ENCODE measurements around the gene ADAM33. TPM values are rescaled to one million over a fixed set of nuclear protein-coding genes. Genes with fewer than 3 reads are reported as not detected.

Gene ADAM33
- polyA plus RNA-seq, 5 donors = 8.3 to 16.1 (median 10.2) TPM

DNA sequence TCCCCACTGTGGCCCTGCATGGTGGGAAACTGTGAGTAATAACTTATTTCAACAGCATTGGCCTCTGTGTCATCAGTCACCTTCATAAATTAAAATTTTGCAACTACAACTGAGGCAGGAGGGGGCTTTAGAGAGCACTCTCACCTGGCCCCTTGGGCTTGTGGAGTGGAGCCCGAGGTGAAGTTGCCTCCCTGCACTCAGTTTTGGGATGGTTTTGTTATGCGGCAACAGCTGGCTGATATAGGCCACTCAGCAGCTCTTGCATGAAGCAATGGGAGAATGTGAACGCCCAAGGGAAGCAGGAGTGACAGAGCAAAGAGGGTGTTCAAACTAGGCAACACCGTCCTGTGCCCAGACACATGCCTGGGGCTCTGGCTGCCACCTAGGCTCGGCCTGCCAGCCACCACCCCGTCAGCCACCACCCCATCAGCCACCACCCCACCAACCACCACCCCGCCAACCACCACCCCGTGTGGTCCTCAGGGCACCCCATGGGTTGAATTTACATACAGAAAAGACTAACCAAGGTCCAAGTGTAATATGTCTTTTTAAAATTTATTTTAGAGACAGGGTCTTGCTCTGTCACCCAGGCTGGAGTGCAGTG lies 14.3 kb downstream of the ADAM33 start:
- DNase-seq = no peak

DNA sequence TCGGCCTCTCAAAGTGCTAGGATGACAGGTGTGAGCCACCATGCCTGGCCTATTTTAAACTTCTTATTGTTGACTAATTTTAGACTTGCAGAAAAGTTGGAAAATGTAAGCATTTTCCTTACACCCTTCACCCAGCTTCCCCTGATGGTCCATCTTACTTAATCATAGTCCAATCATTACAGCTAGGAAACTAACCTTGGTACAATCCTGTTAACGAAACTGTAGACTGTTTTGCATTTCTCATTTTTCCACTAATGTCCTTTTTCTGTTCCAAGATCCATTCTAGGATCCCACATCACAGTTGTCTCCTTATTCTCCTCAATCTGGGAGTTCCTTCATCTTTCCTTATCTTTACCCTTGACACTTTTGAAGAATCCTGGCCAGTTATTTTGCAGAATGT lies 18.0 kb downstream of the ADAM33 start:
- DNase-seq = no peak

GRCh38 chr20:3663031-3663701 lies 18.6 kb downstream of the ADAM33 start, which contains the start of gene GFRA4:
Gene GFRA4, minus strand, starts transcription at chr20:3663399. Its CDS starts 0 bp downstream, at chr20:3663399.
- no peak for DNase-seq

GRCh38 chr20:3661814-3662665 lies 19.8 kb downstream of the ADAM33 start:
- DNase-seq = no peak

DNA sequence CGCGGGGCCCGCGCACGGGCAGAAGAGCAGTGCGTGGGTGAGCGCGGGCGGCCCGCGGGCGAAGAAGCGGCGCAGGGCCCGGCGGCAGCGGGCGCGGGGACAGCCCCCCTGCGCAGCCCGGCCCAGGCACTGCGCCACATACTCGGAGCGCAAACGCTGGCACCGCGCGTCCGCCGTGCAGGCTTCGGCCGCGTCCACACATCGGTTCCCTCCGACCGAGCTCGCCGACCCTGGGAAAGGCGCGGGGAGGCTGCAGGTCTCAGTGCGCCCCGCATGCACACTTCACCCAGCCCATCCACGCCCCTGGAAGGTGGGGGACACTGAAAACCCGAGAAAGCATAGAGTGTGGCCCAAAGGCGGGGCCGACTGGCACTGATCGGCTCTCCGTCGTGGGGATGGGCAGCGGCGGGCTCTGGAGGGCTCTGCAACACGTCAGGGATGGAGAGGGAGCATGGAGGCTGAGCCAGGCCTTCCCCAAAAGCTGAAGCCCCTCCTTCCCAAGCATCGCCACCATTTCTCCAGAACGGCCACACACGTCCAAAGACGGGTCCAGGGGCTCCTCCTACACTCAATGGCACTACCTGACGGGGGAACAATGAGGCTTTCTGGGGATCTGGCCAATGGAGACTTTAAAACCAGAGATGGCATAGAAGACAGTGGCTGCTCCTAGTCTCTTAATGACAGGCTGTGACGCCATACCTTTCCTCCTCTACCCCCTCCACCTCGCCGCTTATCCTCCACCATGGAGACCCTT lies 20.6 kb downstream of the ADAM33 start:
- DNase-seq = no peak

DNA sequence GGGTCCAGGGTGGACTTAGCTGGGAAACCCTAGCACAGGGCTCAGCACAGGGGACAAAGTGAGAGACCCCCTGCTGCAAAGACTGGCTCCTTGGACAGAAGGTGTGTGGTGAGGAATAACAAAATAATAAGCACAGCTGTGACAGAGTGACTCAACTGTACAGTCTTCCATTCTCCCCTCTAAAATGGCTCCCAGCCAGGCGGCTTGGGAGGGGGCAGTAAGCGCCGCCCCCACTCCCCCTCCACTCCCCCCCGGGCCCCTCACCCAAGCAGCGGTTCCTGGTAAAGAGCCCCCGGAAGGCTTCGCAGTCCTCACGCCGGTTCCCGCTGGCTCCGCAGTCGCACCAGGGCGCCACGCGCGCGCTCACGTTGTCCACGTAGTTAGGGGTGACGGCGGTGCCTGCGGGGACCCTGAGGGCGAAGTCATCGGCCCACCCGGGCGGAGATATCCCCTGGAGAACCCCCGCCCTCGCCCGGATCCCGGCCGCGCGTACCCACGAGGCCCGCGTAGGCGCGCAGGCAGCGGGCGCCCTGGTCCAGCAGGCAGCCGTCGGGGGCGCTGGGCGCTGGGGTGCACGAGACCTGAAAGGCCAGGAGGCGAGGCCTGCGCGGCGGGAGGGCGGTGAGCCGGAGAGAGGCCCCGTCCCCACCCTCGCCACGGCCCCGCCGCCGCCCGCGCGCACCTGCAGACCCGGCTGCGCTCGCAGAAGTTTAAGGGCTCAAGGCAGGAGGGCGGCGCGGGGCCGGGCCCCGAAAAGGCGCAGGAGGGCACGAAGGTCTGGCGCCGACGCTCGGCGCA lies 21.3 kb downstream of the ADAM33 start:
- DNase-seq = no peak

- DNase-seq = no peak
These were observed 22.1 kb downstream of the ADAM33 start for GRCh38 chr20:3659492-3660261.

- no peak for DNase-seq
These were observed 22.9 kb downstream of the ADAM33 start for GRCh38 chr20:3658716-3659491.

DNA sequence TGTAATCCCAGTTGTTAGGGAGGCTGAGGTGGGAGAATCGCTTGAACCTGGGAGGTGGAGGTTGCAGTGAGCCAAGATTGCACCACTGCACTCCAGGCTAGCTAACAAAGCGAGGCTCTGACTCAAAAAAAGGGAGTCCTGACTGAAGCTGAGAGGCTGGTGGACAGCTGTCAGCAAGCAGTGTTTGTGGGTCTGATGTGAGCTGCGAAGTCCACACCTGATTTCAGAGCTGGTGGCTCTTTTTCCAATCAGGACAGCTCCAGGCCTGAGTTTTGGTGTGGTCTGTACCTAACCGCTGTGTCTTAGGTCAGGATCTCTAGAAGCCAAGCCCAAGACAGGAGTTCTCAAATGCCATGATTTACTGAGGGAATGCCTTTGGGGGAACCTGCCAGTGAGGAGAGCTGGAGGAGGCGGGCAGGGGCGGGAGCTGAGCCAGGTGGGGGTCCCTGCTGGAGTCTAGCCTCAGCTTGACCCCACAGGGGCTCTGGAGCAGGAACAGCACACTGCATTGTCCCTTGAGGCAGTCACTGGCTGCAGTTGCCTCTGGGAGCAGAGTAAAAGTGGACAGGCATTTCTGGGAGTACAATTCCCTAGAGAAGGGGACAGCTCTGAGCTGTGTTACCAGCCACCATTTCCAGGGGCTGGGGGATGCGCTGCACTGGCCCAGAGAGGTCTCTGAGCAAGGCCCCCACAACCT lies 23.6 kb downstream of the ADAM33 start:
- DNase-seq = no peak

DNA sequence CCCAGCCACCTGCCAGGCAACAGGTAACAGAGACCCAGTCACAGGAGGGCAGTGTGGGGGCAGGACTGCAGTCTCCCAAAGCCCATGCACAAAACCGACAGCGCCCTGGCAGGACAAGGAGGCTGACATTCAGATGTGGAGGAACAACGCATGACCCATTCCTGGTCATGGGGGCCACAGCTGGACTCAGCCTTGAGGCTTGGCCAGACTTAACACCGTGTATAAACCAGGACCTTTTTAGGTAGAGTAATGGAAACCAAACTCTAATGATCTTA lies 26.7 kb downstream of the ADAM33 start:
- no peak for DNase-seq

DNA sequence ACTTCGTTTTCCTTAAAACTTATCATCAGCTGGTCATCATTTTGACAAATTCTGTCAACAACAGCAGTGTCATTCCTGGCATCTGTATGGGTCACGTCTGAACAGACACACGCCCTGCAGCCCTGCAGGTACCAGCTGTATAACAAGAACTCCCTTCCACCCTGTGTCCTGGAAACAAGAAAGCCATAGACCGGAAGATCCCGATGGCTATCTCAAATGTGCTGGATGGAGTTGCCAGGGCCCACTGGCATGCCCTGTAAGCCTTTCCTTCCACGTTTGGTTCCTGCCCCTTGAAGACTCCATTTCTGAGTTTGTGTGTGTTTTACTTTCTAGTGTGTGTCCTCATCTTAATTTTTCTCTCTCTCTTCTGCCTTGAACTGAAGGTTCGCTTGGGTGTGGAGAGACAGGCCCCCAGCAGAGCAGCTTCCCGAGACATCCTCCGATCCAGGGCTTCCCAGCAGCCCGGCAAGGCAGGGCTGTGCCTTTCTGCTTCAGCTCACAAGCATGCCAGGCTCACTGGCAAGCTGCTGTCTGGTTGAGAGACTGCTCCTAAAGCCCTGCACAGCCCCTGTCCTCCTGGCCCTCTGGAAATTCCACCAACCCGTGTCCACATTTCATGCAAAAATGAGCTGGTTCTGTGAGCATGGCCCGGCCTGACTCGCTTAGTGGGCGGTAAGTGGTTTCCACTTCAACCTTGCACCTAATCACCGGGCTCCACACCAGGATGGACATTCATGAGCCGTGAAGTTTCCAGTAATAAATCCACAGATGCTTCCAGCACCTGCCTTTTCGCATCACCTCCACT lies 27.3 kb downstream of the ADAM33 start:
- DNase-seq = no peak

DNA sequence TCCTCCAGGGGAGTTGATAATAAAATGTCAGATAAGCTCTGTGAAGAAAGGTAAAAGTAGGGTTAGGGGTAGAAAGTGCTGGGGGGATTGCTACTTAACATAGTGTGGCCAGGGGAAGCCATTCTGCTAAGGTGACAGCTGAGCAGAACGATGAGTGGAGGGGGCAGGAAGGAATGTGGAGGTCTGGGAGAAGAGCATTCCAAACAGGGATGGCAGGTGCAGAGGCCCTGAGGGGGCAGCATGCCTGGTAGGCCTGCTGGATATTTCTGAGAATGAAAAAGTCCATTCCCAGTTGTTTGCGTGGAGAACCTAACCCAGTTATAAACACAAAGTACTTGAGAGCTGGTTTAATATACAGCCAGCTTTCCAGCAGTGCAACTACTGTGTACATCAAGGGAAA lies 27.9 kb downstream of the ADAM33 start:
- no peak for DNase-seq

GRCh38 chr20:3652676-3653596 lies 28.9 kb downstream of the ADAM33 start:
- DNase-seq = no peak

DNA sequence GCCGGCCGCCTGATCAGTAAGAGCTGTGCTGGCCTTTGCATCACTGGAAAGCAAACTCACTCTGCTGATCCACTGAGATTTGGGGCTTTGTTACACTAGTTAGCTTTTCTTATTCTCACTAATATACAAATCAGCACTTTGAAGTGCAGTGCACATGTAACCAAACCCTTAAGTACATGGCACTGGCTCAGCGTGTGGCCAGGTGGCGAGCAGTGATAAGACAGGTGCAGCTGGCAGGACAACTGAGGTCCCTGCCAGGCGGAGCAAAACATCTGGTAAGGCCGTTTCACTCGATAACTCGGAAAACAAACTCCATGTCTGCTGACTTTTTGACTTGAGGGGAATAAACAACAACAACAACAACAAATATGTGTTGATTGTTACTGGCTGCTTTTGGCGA lies 29.6 kb downstream of the ADAM33 start:
- no peak for DNase-seq

- DNase-seq = no peak
These were observed 30.4 kb downstream of the ADAM33 start for GRCh38 chr20:3651204-3651962.

- DNase-seq = no peak
These were observed 32.9 kb downstream of the ADAM33 start for GRCh38 chr20:3648951-3649350.
